SH-SY5Y (cell line): ENCODE results near the gene TBR1.

Experiments used
- GATA2 ChIP-seq: IDR thresholded peaks from 2 replicates; pipeline ENCODE4 v1.6.1; 2011; ENCODE audit warnings: mild to moderate bottlenecking, low read depth, low read length
- GATA3 ChIP-seq: IDR thresholded peaks from 2 replicates; pipeline ENCODE4 v1.6.1; 2011; ENCODE audit warnings: low read depth, mild to moderate bottlenecking, low read length, moderate library complexity

DNA sequence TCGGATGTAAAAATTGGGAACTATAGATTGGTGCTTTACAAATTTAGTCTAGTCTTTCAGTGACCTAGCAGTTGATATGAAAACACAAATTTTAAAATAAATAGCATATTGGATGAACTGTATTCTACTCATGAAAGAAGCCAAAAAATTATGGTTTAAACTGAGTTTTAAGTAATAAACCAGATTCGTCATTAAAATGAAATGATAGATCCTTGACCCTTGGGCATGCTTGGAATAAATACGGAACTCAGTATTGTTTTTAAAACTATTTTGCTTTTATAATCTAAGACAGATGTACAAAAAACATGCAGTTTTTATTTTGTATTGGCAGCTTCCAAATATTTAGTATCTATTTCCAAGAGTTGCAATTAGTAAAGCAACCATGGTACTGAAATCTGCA lies 34.6 kb upstream of the TBR1 start:
- no peak for TF ChIP-seq GATA2
- no peak for TF ChIP-seq GATA3
